Measurements from ENCODE around the gene CEP112. TPM values are rescaled to one million over a fixed set of nuclear protein-coding genes. Genes with fewer than 3 reads are reported as not detected.
"Not testable (repeated sequence)": the region's sequence is repeated elsewhere in the genome, so short reads cannot be mapped to it uniquely, and the experiment has no call there.

Gene CEP112
- total RNA-seq, 1 donor from 2014 or later, result 26.0 TPM

DNA sequence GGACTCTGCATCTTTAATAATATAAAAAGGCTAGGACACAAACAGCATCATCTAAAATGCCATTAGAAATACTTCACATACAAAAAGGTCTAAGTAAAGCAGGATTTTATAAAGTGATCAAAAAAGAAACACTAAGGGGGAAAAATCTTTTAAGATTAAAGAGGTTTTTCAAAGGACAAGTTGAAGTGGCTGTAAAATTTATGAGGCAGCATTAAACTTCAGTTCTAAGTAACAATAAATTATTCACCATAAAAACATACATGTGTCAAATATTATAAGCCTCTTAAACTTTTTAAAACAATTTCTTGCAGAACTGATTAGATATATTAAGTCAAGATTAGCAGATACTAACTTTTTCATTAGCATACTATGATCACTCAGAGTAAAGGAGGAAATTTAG, 20.8 kb downstream of the CEP112 start:
- no peak for ATAC-seq
- intact Hi-C loops (cut with DNase I), result no loop called here
- no peak for DNase-seq (ENCODE audit: missing footprints)

DNA sequence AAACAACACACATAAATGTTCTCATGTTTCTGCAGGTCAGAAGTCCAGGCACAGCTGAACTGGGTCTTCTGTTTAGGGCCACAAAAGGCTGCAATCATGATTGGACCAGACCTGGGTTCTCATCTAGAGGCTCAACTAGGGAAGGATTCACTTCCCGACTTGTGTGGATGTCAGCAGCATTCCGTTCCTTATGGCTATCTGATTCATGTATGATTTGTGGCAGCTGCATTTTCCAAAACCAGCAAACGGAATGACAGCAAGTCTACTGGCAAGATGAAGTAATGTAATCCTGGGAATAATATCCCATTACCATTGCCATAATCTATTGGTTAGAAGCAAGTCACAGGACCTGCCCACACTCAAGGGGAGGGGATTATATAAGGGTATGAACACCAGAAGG, 22.1 kb downstream of the CEP112 start:
- no peak for DNase-seq (ENCODE audit: missing footprints)
- no peak for ATAC-seq
- intact Hi-C loops (cut with DNase I), result loop anchor here (2.0 to 10.0 kb wide), 3 partner anchors 615 to 939 kb away; no protein-coding TSS in a partner anchor

DNA sequence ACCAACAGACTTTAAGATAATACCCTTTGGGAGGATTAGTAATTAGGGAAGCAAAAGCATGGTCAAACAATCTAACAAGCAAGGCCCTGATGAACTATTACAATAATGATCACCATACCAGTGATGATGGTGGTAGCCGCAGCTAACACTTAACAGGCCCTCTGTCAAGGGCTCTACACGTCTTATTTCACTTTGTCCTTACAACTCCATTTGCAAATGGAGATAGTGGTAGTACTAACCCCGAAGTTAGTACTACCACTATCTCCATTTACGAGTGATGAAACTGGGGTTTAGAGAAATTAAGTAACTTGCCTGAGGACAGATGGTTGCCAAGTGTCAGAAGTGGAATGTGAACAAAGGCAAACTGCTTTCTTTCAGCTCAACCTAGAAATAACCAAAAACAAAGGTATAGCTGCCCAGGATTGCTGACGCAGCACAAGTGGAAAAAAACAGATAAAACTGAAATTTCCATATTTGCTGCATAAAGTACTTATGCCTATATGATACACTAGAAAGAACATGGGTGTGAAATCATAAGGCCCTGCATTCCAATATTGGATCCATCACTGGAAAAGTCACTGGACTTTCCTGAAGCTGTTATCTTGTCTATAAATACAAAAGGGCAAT, 24.6 kb downstream of the CEP112 start:
- intact Hi-C loops (cut with DNase I), result loop anchor here (5.0 to 10.0 kb wide), 2 partner anchors 613 to 875 kb away; no protein-coding TSS in a partner anchor
- DNase-seq (ENCODE audit: missing footprints) (no peak), ATAC-seq (no peak)

DNA sequence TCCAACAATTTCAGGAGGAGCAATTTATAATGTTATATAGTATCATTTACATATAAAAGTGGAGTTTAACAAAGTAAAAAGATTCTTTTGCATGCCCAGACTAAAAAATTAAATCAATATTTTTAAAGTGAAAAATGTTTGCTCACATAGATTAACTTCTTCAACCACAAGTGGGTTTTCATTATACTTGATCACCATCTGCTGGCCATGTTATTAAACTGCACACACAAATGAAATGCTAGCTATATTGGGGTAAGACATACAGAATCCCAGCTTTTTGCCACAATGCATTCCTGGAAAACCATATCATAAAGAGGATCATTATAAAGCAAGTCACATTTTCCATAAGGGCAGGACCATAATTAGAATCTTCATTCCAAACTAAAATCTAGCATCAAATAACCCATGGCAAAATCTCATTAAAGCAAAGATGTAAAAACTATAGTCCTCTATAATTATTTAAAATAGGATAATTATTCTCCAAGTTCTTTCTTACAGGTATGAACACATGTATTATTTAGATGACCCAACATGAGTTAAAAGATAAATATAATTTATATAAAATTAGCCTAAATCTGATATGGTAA, 26.3 kb downstream of the CEP112 start:
- no peak for ATAC-seq
- DNase-seq (ENCODE audit: missing footprints), result no peak
- intact Hi-C loops (cut with DNase I), result loop anchor here (5.0 to 10.0 kb wide), 2 partner anchors 611 to 873 kb away; no protein-coding TSS in a partner anchor

DNA sequence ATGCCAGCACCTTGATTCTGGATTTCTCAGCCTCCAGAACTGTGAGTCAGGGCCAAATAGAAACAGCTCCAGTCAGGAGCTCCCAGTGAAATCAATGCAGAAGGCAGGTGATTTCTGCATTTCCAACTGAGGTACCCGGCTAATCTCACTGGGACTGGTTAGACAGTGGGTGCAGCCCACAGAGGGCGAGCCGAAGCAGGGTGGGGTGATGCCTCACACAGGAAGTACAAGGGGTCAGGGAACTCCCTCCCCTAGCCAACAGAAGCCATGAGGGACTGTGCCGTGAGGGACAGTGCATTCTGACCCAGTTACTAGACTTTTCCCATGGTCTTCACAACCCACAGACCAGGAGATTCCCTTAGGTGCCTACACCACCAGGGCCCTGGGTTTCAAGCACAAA, 36.9 kb downstream of the CEP112 start:
- DNase-seq (ENCODE audit: missing footprints); ATAC-seq; intact Hi-C loops (cut with DNase I): not testable (repeated sequence)

DNA sequence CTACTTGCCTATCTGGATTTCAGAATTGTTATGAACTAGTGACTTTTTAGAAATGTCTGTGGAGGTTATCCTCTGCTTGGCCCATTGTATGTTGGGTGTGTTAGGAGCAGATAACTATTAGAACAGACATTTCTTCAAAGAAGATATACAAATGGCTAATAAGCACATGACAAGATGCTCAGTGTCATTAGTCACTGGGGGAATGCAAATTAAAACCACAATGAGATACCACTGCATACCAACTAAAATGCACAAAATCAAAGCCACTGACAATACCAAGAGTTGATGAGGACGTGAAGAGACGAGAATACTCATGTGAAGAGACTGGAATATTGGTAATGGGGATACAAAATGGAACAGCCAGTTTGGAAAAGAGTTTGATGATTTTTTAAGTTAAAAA, 39.2 kb downstream of the CEP112 start:
- intact Hi-C loops (cut with DNase I), result no loop called here
- DNase-seq (ENCODE audit: missing footprints) (no peak), ATAC-seq (no peak)

DNA sequence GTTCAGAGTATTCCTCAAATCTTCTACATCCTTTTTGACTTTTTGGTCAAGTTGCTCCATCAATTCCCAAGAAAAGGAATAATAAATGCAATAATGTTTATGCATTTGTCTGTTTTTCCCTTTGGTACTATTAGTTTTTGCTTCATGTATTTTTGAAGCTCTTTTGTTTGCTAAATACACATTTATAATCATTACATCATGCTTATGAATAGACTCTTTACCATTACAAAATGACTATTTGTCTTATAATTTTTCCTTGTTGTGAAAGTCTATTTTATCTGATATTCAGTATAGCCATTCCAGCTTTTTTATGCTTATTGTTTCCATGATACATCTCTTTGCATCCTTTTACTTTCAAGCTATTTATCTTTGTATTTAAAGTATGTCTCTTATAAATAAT, 41.2 kb downstream of the CEP112 start:
- ATAC-seq, result no peak
- intact Hi-C loops (cut with DNase I), result no loop called here
- DNase-seq (ENCODE audit: missing footprints), result no peak

DNA sequence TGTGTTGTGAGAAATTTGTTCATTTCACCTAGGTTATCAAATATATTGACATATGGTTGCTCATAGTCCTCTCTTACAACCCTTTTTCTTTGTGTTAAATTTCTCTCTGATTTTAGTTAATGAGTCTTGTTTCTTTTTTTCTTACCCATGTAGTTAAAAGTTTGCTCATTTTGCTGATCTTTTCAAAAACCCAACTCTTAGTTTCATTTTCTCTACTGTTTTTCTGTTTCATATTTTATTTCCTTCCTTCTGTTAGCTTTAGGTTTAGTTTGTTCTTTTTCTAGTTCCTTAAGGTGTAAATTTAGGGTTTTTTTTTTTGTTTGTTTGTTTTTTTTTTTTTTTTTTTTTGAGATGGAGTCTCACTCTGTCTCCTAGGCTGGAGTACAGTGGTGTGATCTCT, 42.4 kb downstream of the CEP112 start:
- intact Hi-C loops (cut with DNase I), result no loop called here
- ATAC-seq, result no peak
- DNase-seq (ENCODE audit: missing footprints), result no peak

DNA sequence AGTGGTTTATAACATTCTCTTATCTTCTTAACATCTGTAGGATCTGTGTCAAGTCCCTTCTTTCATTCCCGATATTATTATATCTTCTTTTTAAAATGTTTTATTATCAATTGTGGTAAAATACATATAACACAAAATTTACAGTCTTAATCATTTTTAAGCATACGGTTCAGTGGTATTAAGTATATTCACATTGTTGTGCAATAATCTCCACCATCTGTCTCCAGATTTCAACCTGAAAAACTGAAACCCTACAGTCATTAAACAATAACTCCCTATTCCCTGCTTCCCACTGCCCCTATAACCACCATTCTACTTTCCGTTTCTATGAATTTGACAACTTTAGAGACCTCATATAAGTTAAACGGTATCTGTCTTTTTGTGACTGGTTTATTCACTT, 45.5 kb downstream of the CEP112 start:
- no peak for DNase-seq (ENCODE audit: missing footprints)
- no peak for ATAC-seq
- intact Hi-C loops (cut with DNase I), result no loop called here

DNA sequence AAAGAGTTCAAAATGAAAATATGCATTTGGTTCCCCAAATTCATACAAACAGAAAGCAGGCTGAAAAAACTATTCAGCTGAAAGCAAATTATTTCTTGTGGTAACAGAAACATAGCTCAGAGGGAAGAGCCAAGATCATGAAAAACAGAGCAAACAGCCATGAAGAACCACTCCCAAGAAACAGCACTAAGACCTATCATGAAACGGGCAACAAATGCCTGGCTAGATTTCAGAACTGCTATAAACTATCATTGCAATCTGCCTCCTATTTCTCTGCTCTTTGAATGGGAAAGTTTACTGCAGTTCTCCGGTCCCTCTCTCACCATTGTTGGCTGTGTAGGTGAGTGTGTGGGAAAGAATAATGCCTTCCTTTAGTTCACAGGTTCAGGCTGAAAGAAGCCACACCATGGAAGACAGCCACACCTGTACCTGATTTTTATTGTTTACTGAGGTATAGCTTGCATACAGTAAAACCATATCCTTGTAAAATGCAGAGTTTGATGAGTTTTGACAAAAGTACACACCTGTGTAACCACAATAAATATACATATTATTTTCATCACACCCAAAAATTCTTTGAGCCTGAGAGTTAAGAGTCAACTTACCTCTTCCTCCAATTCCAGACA, 48.2 kb downstream of the CEP112 start:
- intact Hi-C loops (cut with DNase I), result no loop called here
- DNase-seq (ENCODE audit: missing footprints) (no peak), ATAC-seq (no peak)

DNA sequence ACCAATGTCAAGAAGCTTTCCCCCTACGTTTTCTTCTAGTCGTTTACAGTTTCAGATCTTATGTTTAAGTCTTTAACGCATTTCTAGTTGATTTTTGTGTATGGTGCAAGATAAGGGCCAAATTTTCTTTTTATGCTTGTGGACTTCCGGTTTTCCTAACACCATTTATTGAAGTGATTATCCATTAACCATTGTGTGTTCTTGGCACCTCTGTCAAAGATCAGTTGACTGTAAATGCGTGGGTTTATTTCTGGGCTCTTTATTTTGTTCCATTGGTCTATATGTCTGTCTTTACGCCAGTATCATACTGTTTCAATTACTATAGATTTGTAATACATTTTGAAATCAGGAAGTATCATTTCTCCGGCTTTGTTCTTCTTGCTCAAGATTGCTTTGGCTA, 49.5 kb downstream of the CEP112 start:
- DNase-seq (ENCODE audit: missing footprints), result no peak
- intact Hi-C loops (cut with DNase I), result no loop called here
- ATAC-seq, result no peak

DNA sequence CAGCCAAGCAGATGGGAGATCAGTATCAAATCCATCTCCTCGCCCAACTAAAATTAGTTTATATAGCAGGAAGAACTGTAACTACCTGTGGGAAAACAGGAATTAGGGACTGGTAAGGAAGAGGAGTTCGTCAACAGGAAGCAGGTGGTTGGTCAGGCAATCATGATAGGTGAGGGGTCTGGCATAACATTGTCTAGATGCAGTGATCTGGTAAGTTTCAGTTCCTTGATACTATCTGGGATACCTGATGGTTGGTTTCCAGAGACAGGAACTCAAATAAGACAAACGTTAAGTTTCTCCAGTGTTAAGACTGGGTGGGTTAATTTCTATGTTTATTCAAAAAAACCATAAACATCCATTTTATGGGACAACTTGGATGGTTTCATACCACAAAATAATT, 53.8 kb downstream of the CEP112 start:
- ATAC-seq (no peak), DNase-seq (ENCODE audit: missing footprints) (no peak)
- intact Hi-C loops (cut with DNase I), result no loop called here

DNA sequence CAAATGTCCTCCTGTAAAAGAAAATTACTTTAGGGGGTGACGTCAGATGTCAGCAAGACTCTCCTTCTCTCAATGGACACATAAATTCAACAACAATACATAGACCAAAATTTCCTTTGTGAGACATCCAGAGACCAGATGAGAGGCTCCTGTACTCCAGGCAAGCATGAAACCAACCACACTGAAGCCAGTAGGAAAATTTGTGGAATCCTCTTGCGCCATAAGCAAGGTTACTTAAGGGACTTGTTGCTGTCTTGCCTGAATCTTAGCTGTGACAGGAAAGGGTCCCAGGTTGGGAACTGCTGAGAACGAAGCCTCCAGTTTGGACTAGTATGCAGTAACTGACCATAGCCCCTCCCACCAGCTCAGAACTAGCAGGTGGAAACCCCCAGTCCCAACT, 56.0 kb downstream of the CEP112 start:
- ATAC-seq (no peak), DNase-seq (ENCODE audit: missing footprints) (no peak)
- intact Hi-C loops (cut with DNase I), result no loop called here

DNA sequence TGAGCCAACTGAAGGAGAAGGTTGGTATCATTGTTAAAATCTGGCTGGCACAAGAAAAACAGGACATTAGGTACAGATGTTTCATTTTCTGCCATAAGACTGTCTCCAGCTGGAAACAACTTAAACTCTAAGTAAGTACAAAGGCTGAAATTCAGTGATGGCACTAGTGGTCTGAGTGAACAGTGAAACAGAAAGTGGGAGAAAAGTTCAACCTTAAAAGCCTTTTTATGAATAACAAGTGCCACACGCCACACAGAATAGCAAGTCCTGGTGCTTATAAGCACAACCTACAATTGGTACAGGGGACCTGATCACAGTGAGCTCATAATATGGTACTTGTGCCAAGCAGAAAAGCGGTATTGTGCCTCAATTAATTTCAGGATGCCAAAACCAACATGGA, 56.7 kb downstream of the CEP112 start:
- no peak for ATAC-seq
- no peak for DNase-seq (ENCODE audit: missing footprints)
- intact Hi-C loops (cut with DNase I), result no loop called here

DNA sequence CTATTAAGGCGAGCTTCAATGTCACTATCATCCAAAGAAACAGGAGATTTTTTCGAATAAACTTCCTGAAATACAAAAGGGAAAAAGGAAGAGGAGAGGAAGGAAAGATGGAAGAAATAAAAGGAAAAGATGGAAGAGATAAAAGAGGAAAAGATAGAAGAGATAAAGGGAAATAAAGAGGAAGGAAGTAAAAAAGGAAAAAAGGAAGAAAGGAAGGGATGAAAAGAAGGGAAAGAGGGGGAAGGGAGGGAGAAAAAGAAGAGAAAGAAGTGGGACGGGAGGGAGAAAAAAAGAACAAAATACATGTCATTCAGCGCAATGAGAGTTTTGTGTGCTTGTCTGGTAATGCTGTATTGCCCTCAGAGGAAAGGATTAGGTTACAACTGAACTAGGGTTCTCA, 62.2 kb downstream of the CEP112 start:
- ATAC-seq (no peak), DNase-seq (ENCODE audit: missing footprints) (no peak)
- intact Hi-C loops (cut with DNase I), result no loop called here

DNA sequence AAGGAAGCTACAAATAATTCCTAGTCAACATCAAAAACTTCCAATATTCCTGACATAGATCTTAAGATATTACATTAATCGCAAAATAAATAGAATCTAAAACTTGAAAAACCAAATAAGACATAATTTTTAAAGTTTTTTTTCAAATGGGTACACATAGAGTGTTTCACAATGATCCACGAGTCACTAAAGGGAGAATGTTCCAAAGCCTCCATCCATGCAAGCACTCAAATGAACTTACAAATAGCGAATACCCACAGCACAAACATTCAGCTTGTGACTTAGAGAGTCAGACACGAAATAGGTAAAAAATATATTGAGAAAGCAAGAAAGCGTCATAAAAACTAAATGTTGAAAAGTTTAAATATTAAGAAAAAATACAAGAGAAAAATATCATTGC, 65.7 kb downstream of the CEP112 start:
- no peak for ATAC-seq
- no peak for DNase-seq (ENCODE audit: missing footprints)
- intact Hi-C loops (cut with DNase I), result no loop called here

DNA sequence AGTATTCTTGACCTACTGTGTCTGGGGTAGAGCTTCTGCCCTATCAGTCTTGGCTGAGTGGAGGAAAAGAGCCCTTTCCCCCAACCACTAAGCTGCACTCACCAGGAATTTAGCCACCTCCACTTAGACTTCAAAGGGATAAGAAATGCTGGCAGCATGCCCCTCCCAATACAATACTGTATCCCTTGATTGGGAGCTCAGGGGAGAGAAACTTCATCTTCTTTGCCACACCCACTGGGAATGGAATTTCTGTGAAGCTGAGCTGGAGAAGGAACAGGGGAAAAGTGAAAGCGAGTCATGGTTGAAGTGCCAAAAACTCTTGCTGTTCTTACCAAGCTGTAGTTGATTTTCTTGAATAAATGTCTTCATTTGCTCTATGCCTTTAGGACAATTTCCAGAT, 68.8 kb downstream of the CEP112 start:
- no peak for DNase-seq (ENCODE audit: missing footprints)
- ATAC-seq, result no peak
- intact Hi-C loops (cut with DNase I), result no loop called here

DNA sequence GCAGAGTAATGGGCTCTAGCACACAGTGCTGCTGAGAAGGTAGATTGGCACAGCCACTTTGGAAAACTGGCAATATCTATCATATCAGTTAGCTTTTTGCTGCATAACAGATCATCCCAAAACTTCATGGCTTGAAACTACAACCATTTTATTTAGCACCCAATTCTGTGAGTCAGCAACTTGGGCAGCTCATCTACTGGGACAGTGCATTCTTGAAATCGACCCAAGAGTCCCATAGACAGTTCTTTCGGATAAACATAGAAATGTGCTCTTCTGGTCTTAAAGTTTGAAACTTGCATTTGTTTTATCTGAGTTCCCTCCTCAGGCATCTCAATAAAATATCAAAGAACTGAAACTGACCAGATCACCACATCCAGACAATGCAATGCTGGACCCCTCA, 76.7 kb downstream of the CEP112 start:
- no peak for ATAC-seq
- intact Hi-C loops (cut with DNase I), result no loop called here
- DNase-seq (ENCODE audit: missing footprints), result no peak

DNA sequence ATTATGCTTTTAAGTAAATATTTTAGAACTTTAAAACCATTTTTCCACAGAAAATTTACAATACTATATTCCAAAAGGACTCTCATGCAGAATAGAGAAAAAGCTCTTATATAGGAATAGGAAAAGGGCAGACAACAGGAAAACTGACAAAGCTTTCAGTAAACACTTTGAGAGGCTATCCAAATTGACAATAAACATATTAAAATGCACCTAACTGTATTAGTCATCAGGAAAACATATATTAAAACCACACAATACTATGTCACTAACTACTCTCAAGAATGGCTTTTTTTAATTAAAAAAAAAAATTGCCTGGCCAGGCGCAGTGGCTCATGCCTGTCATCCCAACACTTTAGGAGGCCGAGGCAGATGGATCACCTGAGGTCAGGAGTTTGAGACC, 77.3 kb downstream of the CEP112 start:
- no peak for DNase-seq (ENCODE audit: missing footprints)
- intact Hi-C loops (cut with DNase I), result no loop called here
- ATAC-seq, result no peak

DNA sequence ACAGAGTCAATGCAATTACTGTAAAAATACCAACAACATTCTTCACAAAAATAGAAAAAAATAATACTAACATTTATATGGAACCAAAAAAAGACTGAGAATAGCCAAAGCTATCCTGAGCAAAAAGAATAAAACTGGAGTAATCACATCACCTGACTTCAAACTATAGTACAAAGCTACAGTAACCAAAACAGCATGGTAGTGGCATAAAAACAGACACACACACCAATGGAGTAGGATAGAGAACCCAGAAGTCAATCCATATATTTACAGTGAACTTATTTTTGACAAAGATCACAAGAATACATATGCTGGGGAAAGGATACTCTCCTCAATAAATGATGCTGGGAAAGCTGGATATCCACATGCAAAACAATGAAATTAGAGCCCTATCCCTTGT, 84.2 kb downstream of the CEP112 start:
- intact Hi-C loops (cut with DNase I), result no loop called here
- ATAC-seq (no peak), DNase-seq (ENCODE audit: missing footprints) (no peak)

DNA sequence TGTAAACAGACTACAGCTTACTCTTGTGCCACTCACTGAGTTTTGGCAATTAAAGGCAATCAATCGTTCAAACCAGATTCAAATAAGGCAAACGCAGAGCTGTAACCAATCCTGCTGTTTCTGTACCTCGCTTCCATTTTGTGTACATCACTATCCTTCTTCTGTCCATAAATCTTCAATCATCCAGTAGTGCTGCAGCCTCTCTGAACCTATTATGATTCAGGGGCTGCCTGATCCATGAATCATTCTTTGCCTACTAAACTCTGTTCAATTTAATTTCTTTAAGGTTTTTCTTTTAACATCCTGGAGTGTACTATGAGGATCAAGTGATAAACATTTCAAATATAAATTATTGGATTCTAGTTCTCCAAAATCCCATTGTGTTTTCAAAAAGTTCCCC, 93.9 kb downstream of the CEP112 start:
- intact Hi-C loops (cut with DNase I), result no loop called here
- ATAC-seq (no peak), DNase-seq (ENCODE audit: missing footprints) (no peak)
